NCI-H1694 (cell line): ENCODE data around the gene NT5DC3.

Experiments
- DNase-seq: peaks from one replicate; lab custom pipeline; 2025; lab: John Stamatoyannopoulos, UW

Gene NT5DC3

DNA sequence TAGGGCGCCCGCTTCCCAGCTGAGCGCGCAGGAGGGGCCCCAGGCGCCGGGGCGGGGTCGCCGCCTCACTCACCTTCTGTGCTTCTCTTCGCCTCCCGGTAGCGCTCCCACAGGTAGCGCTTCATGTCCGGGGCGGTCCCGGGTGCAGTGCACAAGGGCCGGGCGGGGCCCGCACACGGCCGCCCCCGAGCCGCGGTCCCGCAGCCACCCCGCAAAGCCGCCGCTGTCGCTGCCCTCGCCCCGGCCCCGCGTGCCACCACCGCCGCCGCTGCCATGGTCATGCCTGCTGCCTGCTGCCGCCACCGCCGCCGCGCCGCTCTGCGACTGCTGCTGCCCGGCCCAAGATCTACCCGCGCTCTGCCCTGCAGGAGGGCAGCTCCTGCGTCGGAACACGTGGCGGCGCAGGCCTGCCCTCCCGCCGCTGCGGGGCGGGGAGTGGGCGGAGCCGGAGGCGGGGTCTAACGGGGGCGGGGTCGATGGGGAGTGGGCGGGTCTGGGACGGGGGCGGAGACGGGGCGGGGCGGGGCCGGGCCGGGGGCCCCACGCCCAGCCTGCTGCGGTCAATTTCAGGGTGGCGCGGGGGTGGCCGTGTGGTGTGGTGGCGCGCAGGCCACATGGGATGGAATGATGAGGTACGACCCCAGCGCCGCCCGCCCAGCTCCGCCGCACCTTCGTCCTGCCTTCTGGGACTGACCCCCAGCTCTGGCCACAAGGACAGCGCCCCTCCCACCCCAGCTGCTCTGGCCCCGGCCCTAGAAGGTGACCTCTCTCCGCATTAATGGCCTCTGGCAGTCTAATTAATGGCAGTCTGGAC is at the start of gene NT5DC3:
Gene NT5DC3 (minus strand): TSS at position 359 of the 814 bp plus-strand sequence. CDS start 78 bp downstream, at position 281.
- DNase-seq = no peak

DNA sequence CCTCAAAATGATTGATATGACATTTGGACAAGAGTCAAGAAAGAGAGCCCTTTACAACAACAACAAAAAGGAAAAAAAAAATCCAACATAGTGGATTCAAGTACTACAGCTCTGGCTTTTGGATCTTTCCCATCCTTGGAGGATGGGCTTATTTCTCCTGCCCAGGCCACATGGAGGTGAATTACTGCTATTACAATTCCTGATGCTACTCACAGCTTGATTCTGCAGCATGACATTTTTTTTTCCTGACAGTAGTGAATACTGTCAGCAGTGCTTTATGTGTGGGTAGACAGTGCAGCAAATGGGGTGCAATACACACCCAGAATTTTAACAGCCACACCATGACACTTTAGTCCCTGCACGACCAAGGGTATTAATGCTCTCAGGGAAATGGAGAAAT is 46.7 kb upstream of the NT5DC3 start:
- no peak for DNase-seq

DNA sequence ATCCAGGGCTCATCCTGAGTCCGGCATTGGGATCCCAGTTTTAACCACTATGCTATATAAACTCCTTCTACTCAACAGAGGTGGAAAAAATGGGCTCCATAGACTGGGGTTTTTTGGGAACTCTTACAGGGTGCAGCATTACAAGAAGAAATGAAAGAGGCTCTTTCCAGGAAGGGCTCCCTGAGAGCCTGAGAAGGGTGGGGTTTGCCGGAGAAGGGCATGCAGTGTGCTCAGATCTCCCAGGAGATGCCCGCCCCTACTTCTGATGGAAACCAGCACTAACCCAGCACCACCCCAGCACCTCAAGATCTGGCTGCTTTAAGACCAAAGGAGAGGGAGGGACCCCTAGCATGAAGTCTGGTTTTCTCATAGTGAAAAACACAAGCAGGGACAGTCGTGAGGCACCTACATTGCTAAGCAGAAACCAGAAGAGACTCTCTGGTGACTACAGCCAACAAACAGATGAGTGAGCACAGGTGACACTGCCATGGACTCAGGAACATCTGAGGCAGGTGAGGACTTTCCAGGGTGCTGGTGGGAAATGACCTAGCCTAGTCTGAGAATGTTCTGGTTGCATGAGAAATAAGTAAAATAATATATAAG is 45.3 kb upstream of the NT5DC3 start:
- DNase-seq = no peak

DNA sequence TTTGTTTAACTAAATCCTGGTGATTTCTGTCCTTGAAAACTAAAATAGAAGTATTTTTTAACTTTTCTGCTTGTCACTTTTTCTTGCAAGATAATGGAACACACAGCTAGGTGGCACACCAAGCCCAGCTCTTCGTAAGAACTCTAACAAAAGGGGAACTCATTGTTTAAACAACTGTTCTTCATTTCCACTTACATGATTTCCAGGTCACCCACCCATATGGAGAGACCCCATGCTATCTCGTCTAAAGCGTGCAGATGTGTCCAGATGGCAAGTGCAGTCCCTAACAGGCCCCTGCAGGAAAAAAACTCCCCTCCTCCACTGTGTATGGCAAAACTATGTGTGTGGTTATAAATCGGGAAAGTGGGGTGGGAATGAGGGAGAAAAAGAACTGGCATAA is 43.3 kb upstream of the NT5DC3 start:
- DNase-seq = no peak

DNA sequence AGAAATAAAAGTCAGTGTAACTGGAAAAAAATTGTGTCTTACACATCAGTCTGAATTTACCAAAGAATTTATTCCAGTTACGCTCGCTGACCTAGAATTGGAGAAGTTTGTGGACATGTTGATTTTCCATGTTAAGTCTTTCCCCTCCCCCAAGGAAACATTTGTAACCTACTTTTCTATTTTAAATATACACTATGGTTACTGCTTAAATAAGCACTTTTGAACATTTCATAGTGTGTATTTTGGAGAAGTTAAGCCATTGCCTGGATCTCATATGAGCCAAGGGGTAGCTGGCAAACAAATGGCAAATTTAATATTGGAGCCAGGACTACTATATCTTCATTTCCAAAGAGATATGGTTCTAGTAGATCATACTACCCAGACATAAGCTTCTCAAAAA is 42.9 kb upstream of the NT5DC3 start:
- DNase-seq = no peak

DNA sequence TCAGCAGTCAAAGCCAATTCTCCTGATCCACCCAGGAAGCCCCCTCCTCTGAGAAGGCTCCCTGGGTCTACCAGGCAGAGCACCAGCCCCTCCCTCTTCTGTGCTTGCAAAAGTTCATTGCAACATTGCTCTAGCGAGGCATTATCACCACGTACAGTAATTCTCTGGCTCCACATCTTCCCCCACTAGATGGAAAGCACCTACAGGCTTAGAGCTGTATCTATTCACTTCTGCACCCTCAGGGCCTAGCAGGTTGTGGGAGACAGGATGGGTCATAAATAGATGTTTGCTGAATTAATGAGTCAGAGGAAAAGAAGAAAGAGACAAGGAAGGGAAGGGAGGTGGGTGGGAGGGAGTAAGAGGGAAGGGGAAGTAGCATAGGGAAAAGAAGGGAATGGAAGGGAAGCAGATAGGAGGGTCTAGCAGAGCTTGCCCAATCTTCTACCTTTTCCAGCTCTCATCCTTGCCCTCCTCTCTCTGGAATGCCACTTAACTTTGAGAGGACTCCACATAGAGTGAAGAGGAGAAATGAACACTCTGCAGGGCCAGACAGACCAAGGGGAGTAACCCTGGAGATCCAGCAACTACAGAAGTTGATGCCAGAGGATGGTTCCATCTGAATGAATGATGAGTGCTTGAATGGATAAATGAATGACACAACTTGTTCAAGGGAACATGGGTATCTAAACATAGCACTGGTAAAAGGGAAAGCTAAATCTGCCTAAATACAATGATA is 42.0 kb upstream of the NT5DC3 start:
- no peak for DNase-seq

DNA sequence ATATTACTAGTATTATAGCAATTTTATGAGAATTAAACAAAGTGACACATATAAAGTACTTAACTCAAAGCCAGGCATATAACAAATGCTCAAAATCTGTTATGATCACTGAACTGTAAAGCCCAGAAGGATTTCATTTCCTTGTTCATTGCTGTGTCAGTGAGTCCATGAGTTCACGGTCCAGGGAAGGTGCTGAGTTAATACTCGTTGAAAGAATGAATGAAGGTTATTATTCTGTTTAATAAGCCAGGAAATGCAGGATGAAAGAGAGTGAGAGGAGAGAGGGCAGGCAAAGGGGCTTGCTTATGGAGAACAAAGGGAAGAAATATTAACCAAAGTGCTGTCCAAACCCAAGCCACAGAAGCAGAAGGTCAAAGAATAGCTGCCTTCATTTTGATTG is 40.2 kb upstream of the NT5DC3 start:
- DNase-seq = no peak

DNA sequence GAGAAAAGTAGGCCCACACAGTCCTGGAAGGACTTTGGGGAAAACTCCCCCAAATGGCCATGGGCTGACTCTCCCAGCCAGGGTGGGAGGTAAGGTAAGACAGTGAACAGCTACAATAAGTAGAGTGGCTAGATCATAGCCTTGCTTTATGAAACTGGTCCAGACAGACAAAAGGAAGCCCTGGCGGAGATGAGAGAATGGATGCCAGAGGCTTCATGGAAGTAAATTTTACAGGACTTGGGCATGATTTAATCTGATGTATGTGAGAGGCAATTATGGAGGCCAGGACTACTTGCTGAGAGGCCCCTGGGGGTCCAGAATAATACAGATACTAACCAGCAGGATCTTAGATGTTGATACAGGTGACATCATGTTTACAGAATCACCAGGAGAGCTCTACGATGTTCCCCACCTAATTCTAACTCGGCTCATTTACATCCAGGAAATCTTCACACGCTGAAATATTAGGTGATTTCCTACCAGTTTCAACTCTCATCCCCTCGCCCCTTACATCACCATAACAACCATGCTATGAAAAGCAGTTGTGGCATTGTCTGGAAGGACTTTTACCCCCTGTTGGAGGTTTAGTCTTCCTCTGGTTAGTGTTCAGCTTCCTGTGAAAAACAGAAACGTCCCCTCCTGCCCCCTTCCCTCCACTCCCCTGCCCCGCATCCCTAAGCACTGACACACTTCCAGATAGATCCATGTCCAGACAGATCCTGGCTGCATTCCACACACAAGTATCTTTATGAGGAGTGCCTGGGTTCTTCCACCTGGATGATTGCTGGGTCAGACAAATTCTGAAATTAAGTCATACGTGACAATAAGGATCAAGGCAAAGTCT is 39.5 kb upstream of the NT5DC3 start:
- DNase-seq = no peak

DNA sequence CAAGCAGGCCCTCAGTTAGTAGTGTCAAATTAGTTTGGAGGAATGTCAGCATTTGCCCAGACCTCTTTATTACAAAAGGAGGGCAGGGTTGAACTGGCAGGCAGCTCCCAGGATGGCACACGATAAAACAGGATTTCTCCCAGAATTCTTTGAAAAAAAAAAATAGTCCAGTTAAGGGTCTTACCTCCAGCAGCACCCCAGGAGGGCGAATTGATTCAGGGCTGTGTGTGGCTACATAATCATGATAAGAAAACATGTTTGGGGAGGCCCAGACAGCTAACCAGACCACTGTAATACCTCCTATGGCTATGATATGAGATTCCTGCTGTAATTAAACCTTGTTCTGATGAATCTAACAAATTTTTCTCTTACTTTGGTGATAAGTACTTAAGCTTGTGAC is 38.8 kb upstream of the NT5DC3 start:
- DNase-seq = no peak

DNA sequence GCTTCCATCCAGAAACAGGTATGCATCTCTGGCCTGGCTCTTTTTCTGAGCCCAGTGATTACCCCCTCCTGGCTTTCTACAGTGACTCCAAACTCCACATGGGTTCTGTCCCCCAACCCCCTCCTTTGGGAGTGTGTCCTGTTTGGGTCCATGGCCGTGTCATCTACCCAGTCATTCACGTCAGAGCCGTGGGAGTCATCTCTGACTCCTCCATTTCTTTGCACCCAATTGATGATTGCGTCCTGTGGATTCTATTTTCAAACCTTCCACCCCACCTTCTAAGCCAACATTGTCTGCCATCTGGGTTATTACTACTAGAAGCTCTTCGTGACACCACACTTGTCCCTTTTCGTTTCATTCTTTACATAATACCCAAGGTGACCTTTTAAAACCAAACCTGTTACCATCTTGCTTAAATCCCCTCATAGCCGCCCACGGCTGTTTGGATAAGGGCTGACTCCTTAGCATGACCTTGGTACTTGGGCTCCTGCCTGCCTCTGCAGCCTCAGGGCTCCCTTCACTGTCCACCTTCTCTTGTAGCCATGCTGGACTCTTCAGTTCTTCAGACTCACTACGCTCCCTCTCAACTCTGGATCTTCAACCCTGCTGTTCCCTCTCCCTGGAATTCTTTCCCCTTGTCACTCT is 38.1 kb upstream of the NT5DC3 start:
- DNase-seq = no peak

DNA sequence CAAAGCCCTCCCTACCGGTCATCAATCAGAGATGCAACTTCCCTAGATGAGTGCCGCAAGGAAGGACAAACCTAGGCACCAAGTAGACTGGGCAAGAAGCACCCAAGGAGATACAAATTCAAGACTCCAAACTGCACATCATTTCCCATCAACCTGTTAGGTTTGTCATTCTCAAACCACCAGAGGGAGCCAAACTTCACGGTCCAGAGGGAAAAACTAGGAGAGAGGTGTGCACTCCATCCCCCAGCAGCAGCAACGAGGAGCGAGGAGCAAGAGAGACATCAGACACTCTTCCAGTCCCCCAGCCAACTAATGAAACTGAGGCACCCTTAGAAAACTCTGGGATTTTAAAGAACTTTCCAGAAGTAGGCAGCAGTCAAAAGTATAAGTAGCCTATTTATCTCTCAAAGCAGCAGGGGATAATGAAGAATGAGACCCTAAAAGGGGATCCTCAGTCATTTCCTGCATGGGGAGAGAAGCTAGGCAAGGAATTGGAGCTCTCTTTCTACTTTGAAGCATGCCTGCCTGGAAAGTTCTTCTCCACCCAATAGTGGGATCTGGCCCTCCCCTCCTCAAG is 37.0 kb upstream of the NT5DC3 start:
- no peak for DNase-seq

DNA sequence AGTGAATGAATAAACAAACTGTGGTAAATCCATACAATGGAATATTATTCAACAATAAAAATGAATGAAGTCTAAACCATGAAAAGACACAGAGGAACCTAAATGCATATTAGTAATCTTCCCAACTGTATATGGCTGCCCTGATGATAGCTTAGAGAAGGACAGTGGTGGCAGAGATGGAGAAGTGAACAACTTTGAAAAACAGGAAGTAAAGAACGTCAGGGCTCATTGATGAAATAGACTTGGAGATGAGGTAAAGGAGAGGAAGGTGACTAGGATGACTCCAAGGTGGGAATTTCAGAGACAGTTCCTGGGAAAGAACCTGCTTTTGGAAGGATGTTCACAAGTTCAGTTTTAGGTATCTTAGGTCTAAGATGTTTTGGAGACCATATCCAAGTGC is 36.3 kb upstream of the NT5DC3 start:
- no peak for DNase-seq

DNA sequence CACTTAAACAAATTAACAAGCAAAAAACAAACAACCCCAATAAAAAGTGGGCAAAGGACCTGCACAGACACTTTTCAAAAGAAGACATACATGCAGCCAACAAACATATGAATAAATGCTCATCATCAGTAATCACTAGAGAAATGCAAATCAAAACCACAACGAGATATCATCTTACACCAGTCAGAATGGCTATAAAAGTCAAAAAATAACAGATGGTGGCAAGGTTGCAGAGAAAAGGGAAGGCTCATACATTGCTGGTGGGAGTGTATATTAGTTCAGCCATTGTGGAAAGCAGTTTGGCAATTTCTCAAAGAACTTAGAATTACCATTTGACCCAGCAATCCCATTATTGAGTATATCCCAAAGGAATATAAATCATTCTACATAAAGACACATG is 34.6 kb upstream of the NT5DC3 start:
- DNase-seq = no peak

DNA sequence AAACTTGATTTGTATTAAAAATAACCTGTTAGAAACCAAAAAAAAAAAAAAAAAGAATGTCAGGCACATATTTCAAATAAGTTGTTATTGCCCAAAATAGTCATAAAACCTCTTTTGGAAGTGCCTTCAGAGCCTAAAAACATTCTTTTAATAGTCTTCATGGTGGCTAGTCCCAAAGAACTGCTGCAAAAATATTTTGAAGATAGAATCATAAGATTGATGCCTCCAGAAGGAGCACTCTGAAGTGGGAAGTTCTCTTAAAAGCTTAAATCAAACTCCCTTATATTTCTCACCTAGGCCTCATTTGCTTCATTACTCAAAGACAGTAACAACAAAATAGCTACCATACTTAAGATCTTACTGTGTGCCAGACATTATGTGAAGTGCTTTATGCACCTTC is 27.2 kb upstream of the NT5DC3 start:
- DNase-seq = no peak

DNA sequence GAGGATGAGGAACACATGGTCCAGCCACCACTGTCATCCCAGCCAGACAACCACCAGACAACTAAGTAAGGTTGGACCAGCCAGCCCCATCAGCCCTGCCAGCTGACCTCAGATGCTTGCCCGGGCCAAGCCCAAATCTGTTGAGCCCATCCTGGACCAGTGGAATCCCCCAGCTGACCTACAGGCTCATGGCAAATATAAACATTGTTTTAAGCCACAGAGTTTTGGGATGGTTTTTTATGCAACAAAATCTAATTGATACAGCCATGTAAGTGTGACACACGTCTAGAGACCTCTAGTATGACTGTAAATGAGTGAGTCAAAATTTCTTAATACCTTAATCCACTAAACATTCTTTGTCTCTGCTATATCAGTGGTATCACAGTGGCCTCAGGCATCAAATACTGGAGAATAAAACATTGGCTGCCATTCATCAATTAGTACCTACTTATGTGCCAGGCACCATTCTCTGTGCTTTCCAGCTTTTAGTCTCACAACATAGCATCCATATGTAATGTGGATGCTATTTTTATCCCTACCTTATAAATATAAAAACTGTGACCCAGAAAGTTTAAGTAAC is 24.2 kb upstream of the NT5DC3 start:
- no peak for DNase-seq

DNA sequence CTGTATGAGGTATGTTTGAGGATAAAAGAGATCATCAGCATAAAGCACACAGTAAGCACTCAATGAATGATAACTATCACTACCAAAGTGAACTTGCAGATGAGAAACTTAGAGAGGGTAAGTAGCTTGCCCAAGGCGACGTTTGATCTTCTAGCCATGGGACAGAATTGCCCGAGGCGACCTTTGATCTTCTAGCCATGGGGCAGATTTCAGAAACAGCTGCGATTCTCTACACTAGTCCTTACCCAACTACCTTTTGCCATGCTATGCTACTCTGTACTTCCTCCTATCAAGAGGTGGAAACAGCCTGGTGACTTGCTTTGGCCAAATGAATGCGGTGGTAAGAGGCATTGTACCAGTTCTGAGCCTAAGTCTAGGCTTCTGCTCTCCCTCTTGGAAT is 23.7 kb upstream of the NT5DC3 start:
- no peak for DNase-seq

DNA sequence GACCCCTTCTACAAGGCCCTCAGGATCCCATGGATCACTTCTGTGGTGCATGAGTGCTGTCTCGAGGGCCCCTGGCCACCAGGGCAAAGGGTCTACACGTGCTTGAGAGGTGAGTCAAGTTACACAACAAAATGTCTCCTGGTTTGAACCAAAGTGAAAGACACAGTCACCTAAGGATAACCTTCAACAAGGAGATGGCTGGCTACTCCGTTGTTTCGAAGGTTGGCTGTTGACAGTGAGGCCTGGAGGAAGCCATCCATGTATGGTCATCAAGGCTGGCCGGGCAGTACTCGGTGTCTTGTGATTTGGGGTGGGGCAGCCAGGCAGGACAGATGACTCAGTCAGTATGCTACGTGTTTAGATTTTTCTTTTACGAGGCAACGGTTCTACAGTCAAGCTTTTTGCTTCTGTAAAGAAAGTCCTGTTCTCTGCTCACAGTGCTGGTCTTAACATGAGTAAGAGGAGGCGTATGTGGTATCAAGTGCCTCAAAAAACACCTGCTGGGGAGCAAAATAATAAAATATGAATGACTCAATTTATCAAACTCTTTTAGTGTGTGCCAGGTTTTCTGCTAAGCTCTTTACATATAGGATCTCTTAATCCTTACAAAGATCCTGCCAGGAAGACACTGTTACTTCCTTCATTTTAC is 18.0 kb upstream of the NT5DC3 start:
- DNase-seq = no peak

DNA sequence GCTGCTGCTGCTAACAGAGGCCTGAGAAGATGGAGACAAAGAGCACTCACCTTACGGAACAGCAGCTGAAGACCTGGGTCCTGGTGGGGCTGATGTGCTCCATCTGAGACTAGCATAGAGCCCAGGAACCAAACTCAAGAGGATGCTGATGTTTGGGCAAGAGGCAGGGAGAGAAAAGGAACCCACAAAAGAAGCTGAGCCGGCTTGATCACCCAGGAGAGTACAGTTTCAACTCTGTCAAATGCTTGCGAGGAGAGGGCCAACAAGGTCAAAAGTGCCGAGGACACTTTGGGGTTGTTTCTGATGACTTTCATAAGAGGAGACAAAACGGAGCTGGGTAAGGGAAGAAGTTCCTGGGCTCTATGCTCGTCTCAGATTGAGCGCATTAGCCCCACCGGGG is 17.3 kb upstream of the NT5DC3 start:
- DNase-seq = no peak

DNA sequence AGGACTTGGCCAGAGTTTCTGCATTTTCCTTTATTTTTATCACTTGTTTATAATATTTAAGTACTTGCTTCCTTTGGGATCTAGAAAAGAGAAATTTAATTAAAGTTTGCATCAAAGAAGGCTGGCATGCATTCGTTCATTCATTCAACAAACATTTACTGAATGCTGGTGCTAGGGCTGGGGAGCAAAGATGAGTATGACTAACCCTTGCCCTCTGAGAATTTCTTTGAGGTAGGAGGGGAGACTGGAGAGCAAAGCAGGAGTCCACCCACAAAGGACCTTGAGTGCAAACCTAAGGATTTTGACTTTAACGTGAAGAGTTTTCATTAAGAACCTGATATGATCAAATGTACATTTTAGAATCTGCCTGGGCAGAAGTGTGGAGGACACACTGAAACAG is 16.1 kb upstream of the NT5DC3 start:
- DNase-seq = no peak

DNA sequence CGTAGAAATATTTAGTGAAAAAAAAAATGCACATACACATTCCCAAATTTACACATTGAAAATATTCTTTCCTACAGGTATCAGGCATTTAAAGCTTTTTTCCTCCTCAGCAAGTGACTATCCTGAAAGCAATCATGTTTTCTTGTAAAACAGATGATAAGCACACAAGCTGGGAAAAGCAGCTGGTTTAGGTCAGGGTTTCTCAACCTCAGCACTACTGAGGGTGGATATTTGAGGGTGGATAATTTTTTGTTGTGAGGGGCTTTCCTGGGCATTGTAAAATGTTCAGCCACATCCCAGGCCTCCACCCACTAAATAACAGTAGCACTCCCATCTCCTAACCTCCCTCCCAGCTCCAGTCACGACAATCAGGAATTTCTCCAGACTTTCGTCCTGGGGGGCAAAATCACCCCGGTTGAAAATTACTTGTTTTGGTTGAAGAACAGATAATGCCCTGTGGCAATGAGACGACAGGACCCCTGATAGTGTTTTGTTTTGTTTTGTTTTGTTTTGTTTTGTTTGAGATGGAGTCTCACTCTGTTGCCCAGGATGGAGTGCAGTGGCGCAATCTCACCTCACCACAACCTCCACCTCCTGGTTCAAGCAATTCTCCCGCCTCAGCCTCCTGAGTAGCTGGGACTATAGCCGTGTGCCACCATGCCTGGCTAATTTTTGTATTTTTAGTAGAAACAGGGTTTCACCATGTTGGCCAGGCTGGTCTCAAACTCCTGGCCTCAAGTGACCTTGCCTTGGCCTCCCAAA is 15.0 kb upstream of the NT5DC3 start:
- DNase-seq = no peak
